Osteoblast (primary cell): ENCODE data around the gene DCBLD2. TPM values are rescaled to one million over a fixed set of nuclear protein-coding genes. Genes with fewer than 3 reads are reported as not detected.

Experiments
- DNase-seq: peaks from one replicate; pipeline ENCODE4 v3.0.0; 2011; ENCODE audit warnings: low spot score, mixed read lengths; ENCODE audit not compliant: insufficient read length; ENCODE audit errors: missing footprints
- H2AFZ ChIP-seq: 2 replicates; pipeline ENCODE4 v1.6.0; 2011; ENCODE audit warnings: mild to moderate bottlenecking, low read length
- H3K27ac ChIP-seq: 2 replicates; pipeline ENCODE4 v1.5.1; 2011; ENCODE audit warnings: mild to moderate bottlenecking, low read depth, low read length, moderate library complexity
- H3K27me3 ChIP-seq: 2 replicates; pipeline ENCODE4 v1.6.0; 2012; ENCODE audit warnings: mild to moderate bottlenecking, control low read depth, inconsistent platforms, low read length, moderate library complexity; ENCODE audit not compliant: insufficient read depth
- H3K36me3 ChIP-seq: 2 replicates; pipeline ENCODE4 v1.5.1; 2011; ENCODE audit warnings: mild to moderate bottlenecking, low read length, control low read depth, moderate library complexity; ENCODE audit not compliant: insufficient read depth
- H3K4me1 ChIP-seq: 2 replicates; pipeline ENCODE4 v1.5.1; 2011; ENCODE audit warnings: mild to moderate bottlenecking, low read length, control low read depth, moderate library complexity; ENCODE audit not compliant: insufficient read depth
- H3K4me2 ChIP-seq: 2 replicates; pipeline ENCODE4 v1.6.0; 2011; ENCODE audit warnings: mild to moderate bottlenecking, low read length; ENCODE audit not compliant: insufficient read depth
- H3K4me3 ChIP-seq: fragments of 200-600 bp; sonication (generic); 3 replicates; pipeline ENCODE4 v1.5.1; 2012; ENCODE audit warnings: mild to moderate bottlenecking, low read length, inconsistent platforms; ENCODE audit not compliant: insufficient read depth
- H3K79me2 ChIP-seq: 2 replicates; pipeline ENCODE4 v1.6.0; 2012; ENCODE audit warnings: mild to moderate bottlenecking, low read length, control low read depth, inconsistent platforms; ENCODE audit not compliant: insufficient read depth
- H3K9me3 ChIP-seq: 2 replicates; pipeline ENCODE4 v1.5.1; 2011; ENCODE audit warnings: low read depth, low read length, control low read depth
- H4K20me1 ChIP-seq: 2 replicates; pipeline ENCODE4 v1.6.0; 2012; ENCODE audit warnings: mild to moderate bottlenecking, low read length, control low read depth; ENCODE audit not compliant: insufficient read depth
- CTCF ChIP-seq: IDR thresholded peaks from 2 replicates; pipeline ENCODE4 v1.5.1; 2011; ENCODE audit warnings: mild to moderate bottlenecking, low read depth, low read length, moderate library complexity; ENCODE audit errors: extremely low read depth
- total RNA-seq: library from RNA; depleted of rRNA; stranded (reverse); fragments of >200 nt; gene quantifications from 2 replicates; pipeline ENCODE4 v1.2.3, GENCODE V29; 2012

The DCBLD2 gene
- total RNA-seq, 1 donor, result 187 TPM

- H3K79me2 ChIP-seq, result peaks cover 42% of the 10 kb centered on the region
- peaks cover 5% of the 10 kb centered on the region for H4K20me1 ChIP-seq
- no peak overlapping the region for H2AFZ ChIP-seq
- H3K27ac ChIP-seq, result no peak overlapping the region
- no peak for TF ChIP-seq CTCF
- DNase-seq, result no peak
- no peak overlapping the region for H3K4me2 ChIP-seq
- H3K4me3 ChIP-seq, result no peak overlapping the region
- peaks cover 83% of the 10 kb centered on the region for H3K36me3 ChIP-seq
- H3K27me3 ChIP-seq, result no peaks in the 10 kb centered on the region
- H3K4me1 ChIP-seq, result peaks cover 21% of the 10 kb centered on the region
- H3K9me3 ChIP-seq, result no peaks in the 10 kb centered on the region
Observed at GRCh38 chr3:98821063-98821462, 80.4 kb downstream of the DCBLD2 start.

GRCh38 chr3:98817547-98818041, 83.9 kb downstream of the DCBLD2 start:
- Histone ChIP-seq H3K4me2 (no peak overlapping the region), H3K36me3 (peaks cover 88% of the 10 kb centered on the region), H3K4me3 (no peak overlapping the region), H4K20me1 (peaks cover 5% of the 10 kb centered on the region), H3K79me2 (peaks cover 23% of the 10 kb centered on the region), H3K27ac (peak overlapping the region; percentile 7), H3K27me3 (no peaks in the 10 kb centered on the region), H3K9me3 (no peaks in the 10 kb centered on the region), H2AFZ (no peak overlapping the region), H3K4me1 (peaks cover 18% of the 10 kb centered on the region)
- peak; percentile 80 for DNase-seq
- peak; percentile 71 for TF ChIP-seq CTCF

GRCh38 chr3:98814817-98815420, 86.6 kb downstream of the DCBLD2 start:
- peak overlapping the region; percentile 56 for H3K27ac ChIP-seq
- DNase-seq, result no peak

More at GRCh38 chr3:98814817-98815420, 86.6 kb downstream of the DCBLD2 start:
- H3K36me3 ChIP-seq, result peaks cover 87% of the 10 kb centered on the region
- no peak for TF ChIP-seq CTCF
- no peak overlapping the region for H3K4me3 ChIP-seq
- peaks cover 14% of the 10 kb centered on the region for H3K79me2 ChIP-seq
- H2AFZ ChIP-seq, result no peak overlapping the region
- H3K9me3 ChIP-seq, result no peaks in the 10 kb centered on the region
- H4K20me1 ChIP-seq, result peaks cover 11% of the 10 kb centered on the region
- H3K4me1 ChIP-seq, result peaks cover 18% of the 10 kb centered on the region
- no peaks in the 10 kb centered on the region for H3K27me3 ChIP-seq
- H3K4me2 ChIP-seq, result no peak overlapping the region
